Fibroblast of mammary gland (primary cell): Measurements from ENCODE around the gene TOB1.

ENCODE experiments used
- DNase-seq: peaks from one replicate; pipeline ENCODE4 v3.0.0-alpha.2; 2010; ENCODE audit warnings: low read depth
- H3K4me3 ChIP-seq: 2 replicates; pipeline ENCODE4 v1.5.1; 2011; ENCODE audit warnings: low read depth, mild to moderate bottlenecking, low read length, moderate library complexity; ENCODE audit not compliant: control insufficient read depth
- CTCF ChIP-seq: conservative IDR thresholded peaks from 2 replicates; pipeline ENCODE4 v1.5.1; 2011; ENCODE audit warnings: low read depth, low read length, inconsistent platforms; ENCODE audit not compliant: control insufficient read depth, insufficient read depth

TOB1 gene

GRCh38 chr17:50875074-50875473 is 8.9 kb upstream of the TOB1 start:
- TF ChIP-seq CTCF, result no peak

GRCh38 chr17:50872710-50873424 is 6.7 kb upstream of the TOB1 start:
- no peak for TF ChIP-seq CTCF
- H3K4me3 ChIP-seq, result no peak overlapping the region
- peak; percentile 90 for DNase-seq

More at GRCh38 chr17:50875074-50875473, 8.9 kb upstream of the TOB1 start:
- no peak for DNase-seq
- no peak overlapping the region for H3K4me3 ChIP-seq

- TF ChIP-seq CTCF, result no peak
- H3K4me3 ChIP-seq, result no peak overlapping the region
Observed at GRCh38 chr17:50871898-50872297, 5.7 kb upstream of the TOB1 start.

DNA sequence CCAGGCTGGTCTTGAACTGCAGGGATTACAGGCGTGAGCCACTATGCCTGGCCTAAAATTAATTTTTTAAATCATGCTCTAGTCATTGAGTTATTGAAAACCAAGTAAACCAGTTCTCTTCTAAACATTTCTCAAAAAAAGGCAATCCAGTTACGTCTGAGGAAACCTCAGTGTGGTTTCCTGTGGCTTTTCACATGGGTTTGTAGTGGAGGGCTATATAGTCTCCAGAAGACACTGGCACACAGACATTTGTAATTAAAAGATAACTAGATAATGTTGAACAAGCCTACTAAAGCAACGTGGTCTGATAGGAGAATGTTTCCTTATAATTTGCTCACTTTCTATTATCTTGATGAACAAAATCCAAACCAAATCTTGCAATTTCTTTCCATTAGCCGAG is 5.2 kb upstream of the TOB1 start:
- no peak for TF ChIP-seq CTCF
- H3K4me3 ChIP-seq, result no peak overlapping the region
- DNase-seq, result no peak

More at GRCh38 chr17:50871898-50872297, 5.7 kb upstream of the TOB1 start:
- DNase-seq, result no peak

DNA sequence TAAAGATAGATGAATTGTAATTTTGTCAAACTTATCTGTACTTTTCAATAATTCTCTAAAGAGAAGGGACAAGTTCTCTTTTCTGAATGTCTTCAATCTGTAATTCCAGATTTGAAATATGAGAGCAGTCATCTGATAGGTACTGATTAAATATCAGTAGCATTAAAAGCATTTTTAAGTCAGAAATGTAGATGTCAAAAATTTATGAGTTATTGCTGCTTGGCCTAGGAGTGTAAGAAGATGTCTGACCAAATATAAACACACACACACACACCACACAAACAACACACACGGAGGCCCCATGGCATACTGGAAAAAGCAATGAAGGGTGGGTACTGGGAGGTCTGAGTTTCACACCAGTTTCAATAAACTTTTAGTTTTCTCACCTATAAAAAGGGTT is 2.4 kb upstream of the TOB1 start:
- no peak overlapping the region for H3K4me3 ChIP-seq
- DNase-seq, result no peak
- no peak for TF ChIP-seq CTCF

- no peak for TF ChIP-seq CTCF
- no peak for DNase-seq
- H3K4me3 ChIP-seq, result peak overlapping the region; percentile 75
Observed at GRCh38 chr17:50868140-50868438, 1.9 kb upstream of the TOB1 start.

GRCh38 chr17:50867363-50868139 is 1.4 kb upstream of the TOB1 start:
- no peak for TF ChIP-seq CTCF
- peak; percentile 94 for DNase-seq
- H3K4me3 ChIP-seq, result peak overlapping the region; percentile 75
